Lung (tissue), 12 donors: ENCODE data around the gene KIZ. TPM values are rescaled to one million over a fixed set of nuclear protein-coding genes. Genes with fewer than 3 reads are reported as not detected.

Source experiments
- ATAC-seq: fragments of 200-7000 bp; cut with Tn5 transposase; one replicate; pipeline ENCODE4 v1.9.1; 2020; ENCODE audit warnings: moderate number of reproducible peaks; ENCODE audit not compliant: insufficient read depth, low FRiP score
- DNase-seq, 3 donors: peaks; one replicate each; pipeline ENCODE4 v3.0.0-alpha.2; 2013 to 2017
- H3K27ac ChIP-seq, 2 donors: one replicate each; pipeline ENCODE4 v1.5.1; 2013; ENCODE audit warnings: mild to moderate bottlenecking in 2 of 2, moderate library complexity in 2 of 2, control low read depth in 1 of 2, inconsistent platforms in 1 of 2, low read depth in 1 of 2, low read length in 1 of 2
- H3K27me3 ChIP-seq, 3 donors: one replicate each; pipeline ENCODE4 v1.5.1; 2013; ENCODE audit warnings: low read length in 2 of 3; ENCODE audit not compliant: control insufficient read depth in 3 of 3, insufficient read depth in 3 of 3
- H3K36me3 ChIP-seq, 4 donors: one replicate each; pipeline ENCODE4 v1.5.1; 2013; ENCODE audit warnings: low read length in 4 of 4, mild to moderate bottlenecking in 1 of 4, moderate library complexity in 1 of 4; ENCODE audit not compliant: control insufficient read depth in 4 of 4, insufficient read depth in 4 of 4
- H3K4me1 ChIP-seq, 5 donors: one replicate each; pipeline ENCODE4 v1.5.1; 2013; ENCODE audit warnings: low read length in 5 of 5, mild to moderate bottlenecking in 2 of 5, moderate library complexity in 1 of 5; ENCODE audit not compliant: control insufficient read depth in 5 of 5, insufficient read depth in 5 of 5
- H3K4me3 ChIP-seq: one replicate; pipeline ENCODE4 v1.5.1; 2013; ENCODE audit warnings: mild to moderate bottlenecking, control low read depth, moderate library complexity
- H3K9ac ChIP-seq, 2 donors: one replicate each; pipeline ENCODE4 v1.5.1; 2013; ENCODE audit warnings: low read length in 2 of 2, control low read depth in 1 of 2; ENCODE audit not compliant: insufficient read depth in 1 of 2
- H3K9me3 ChIP-seq, 4 donors: one replicate each; pipeline ENCODE4 v1.5.1; 2013; ENCODE audit warnings: low read length in 3 of 4, mild to moderate bottlenecking in 1 of 4, moderate library complexity in 1 of 4; ENCODE audit not compliant: control insufficient read depth in 4 of 4, insufficient read depth in 3 of 4
- WGBS, 2 donors: extraction: QIAGEN DNeasy Blood & Tissue Kit; methylation state at CpG; one replicate each; pipeline ENCODE4 v1.1.7; 2013; 5-methylcytosine and 5-hydroxymethylcytosine counted together
- polyA plus RNA-seq, 2 donors: library from polyadenylated mRNA; stranded (reverse); fragments of 200-250 nt; gene quantifications; one replicate each; pipeline ENCODE4 v1.2.1, GENCODE V29; 2013
- total RNA-seq, 2 donors: library from RNA; depleted of rRNA in 1 of 2; stranded (reverse); fragments of >200 nt in 1 of 2; gene quantifications; one replicate each; pipeline ENCODE4 v1.2.1, GENCODE V29; 2014 to 2021
- TF ChIP-seq, protein P1 (sequence below): IDR thresholded peaks from 2 replicates; pipeline ENCODE4 v1.5.1; 2012; ENCODE audit warnings: mild to moderate bottlenecking; ENCODE audit errors: control extremely low read depth, extremely low read depth
- donor health status: control.
- donor health status: control.
- donor health status: Bipolar disorder and iron deficiency.
- donor health status: healthy.
- donor health status: DM: yes; HTN: yes; CAD: no.

KIZ gene
- total and polyA plus RNA-seq, 4 donors: 4.1 to 22.5 (median 9.1) TPM

DNA sequence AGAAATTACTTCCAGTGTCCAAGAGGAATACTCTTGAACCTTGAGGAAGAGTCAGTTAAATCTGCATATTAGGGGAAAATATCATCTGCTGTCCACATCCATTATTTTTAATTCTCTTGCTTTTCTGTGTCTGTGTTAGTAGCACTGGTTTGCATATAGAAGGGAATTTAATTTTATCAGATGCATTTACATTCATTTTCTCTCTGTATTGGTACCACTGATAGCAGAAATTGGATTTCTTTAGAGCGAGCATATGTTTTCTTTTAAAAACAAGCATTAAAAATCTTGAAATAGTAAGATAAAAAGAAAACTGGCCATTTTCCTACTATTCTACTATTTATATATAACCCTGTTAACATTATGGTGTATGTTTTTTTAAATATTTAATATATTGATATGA, 83.8 kb downstream of the KIZ start:
- peaks cover 0 to 14% (median 4%) of the 10 kb centered on the region in 4 donors for H3K36me3 ChIP-seq
- ATAC-seq: no peak
- H3K27ac ChIP-seq: no peak overlapping the region
- DNase-seq: no peak
- no peaks in the 10 kb centered on the region for H3K9me3 ChIP-seq
- H3K4me3 ChIP-seq: no peak overlapping the region
- 98 to 100% methylated on average over 1 of the region's 1 CpG for WGBS, 2 donors
- no peaks in the 10 kb centered on the region for H3K27me3 ChIP-seq
- TF ChIP-seq, protein P1, sequence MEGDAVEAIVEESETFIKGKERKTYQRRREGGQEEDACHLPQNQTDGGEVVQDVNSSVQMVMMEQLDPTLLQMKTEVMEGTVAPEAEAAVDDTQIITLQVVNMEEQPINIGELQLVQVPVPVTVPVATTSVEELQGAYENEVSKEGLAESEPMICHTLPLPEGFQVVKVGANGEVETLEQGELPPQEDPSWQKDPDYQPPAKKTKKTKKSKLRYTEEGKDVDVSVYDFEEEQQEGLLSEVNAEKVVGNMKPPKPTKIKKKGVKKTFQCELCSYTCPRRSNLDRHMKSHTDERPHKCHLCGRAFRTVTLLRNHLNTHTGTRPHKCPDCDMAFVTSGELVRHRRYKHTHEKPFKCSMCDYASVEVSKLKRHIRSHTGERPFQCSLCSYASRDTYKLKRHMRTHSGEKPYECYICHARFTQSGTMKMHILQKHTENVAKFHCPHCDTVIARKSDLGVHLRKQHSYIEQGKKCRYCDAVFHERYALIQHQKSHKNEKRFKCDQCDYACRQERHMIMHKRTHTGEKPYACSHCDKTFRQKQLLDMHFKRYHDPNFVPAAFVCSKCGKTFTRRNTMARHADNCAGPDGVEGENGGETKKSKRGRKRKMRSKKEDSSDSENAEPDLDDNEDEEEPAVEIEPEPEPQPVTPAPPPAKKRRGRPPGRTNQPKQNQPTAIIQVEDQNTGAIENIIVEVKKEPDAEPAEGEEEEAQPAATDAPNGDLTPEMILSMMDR: no peak
- H3K4me1 ChIP-seq: no peaks in the 10 kb centered on the region
- H3K9ac ChIP-seq: no peak overlapping the region

DNA sequence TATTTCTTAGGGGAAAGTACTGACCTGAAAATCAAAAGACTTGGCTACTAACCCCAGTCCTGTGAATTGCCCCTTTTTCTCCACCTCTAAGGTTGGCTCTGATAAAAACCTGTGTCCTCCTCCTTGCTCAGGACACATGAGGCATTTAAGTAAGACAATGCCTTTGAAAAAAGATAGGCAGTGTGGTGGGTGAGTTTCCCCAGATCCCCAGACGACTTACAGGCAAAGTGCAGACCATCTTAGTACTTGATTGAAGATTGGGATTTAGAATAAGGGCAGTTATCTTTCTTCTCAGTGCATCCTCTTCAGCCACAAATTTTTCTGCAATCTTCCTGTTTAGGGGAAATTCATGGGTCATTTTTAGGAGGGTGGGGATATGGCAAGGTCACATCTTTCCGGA, 87.8 kb downstream of the KIZ start:
- Histone ChIP-seq H3K9ac (no peak overlapping the region), H3K36me3 (peaks cover 2 to 15% (median 5%) of the 10 kb centered on the region in 4 donors), H3K4me3 (no peak overlapping the region), H3K9me3 (no peaks in the 10 kb centered on the region), H3K4me1 (no peaks in the 10 kb centered on the region), H3K27me3 (no peaks in the 10 kb centered on the region), H3K27ac (no peak overlapping the region)
- no peak for DNase-seq
- no peak for ATAC-seq
- TF ChIP-seq, protein P1: no peak
- 83 to 89% methylated on average over 2 of the region's 2 CpGs for WGBS, 2 donors

DNA sequence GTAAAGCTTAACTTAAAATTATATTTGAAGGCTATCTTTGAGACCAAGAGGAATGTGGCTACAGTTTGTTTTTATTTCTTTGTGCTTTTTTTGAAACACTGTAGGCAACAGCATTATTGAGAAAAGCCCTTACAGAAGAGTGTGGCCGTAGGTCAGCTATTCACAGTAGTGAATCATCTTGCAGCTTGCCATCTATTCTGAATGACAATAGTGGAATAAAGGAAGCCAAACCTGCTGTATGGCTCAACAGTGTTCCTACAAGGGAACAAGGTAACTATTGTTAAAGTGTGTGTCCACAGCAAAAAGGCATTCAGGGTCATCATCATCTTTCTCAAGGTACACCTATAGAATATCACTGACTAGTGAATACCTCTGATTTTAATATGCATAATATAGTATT, 88.5 kb downstream of the KIZ start:
- Histone ChIP-seq H3K9ac (no peak overlapping the region), H3K36me3 (peaks cover 2 to 15% (median 5%) of the 10 kb centered on the region in 4 donors), H3K4me3 (no peak overlapping the region), H3K27me3 (no peaks in the 10 kb centered on the region), H3K4me1 (no peaks in the 10 kb centered on the region), H3K9me3 (no peaks in the 10 kb centered on the region), H3K27ac (no peak overlapping the region)
- TF ChIP-seq, protein P1: no peak
- no peak for DNase-seq
- no peak for ATAC-seq
- WGBS, 2 donors: 87 to 91% methylated on average over 1 of the region's 1 CpG

DNA sequence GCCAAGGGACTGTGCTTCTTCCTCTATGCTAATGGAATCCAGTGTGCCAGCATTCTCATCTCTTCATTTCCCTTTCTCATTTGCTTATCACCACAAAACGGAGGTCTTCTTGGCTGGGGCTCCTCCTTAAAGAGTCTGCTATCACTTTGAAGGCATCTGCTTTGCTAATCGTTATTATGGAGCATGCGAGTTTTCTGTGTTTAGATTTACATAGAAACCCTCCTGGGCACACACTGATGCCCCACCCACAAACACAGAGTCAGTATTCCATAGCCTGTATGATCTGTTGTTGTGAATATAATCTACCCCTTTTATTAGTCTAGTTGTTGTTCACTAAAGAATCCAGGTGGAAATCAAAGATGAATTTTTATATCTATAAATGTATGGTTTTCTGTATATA, 93.8 kb downstream of the KIZ start:
- Histone ChIP-seq H3K9me3 (no peaks in the 10 kb centered on the region), H3K27ac (no peak overlapping the region), H3K4me1 (no peaks in the 10 kb centered on the region), H3K4me3 (no peak overlapping the region), H3K36me3 (peaks cover 0 to 8% (median 3%) of the 10 kb centered on the region in 4 donors), H3K27me3 (no peaks in the 10 kb centered on the region), H3K9ac (no peak overlapping the region)
- no peak for ATAC-seq
- 78 to 90% methylated on average over 3 of the region's 3 CpGs for WGBS, 2 donors
- DNase-seq: no peak
- TF ChIP-seq, protein P1: no peak
